GM13976 (cell line): ENCODE measurements around the gene SARM1.

ENCODE experiments used
- DNase-seq: peaks from one replicate; pipeline ENCODE4 v3.0.0; 2012; ENCODE audit warnings: low spot score
- in situ Hi-C: fragments of 300-500 bp; cut with MboI; formaldehyde crosslinking; loops from one replicate; pipeline ENCODE4 v1.12.0; 2022; ENCODE audit warnings: low sequenced_read_pairs, mixed read lengths, inconsistent platforms; ENCODE audit not compliant: unreplicated experiment
- TF ChIP-seq, protein P1 (sequence below): IDR thresholded peaks from 2 replicates; pipeline ENCODE4 v1.5.1; 2012; ENCODE audit warnings: borderline replicate concordance, mild to moderate bottlenecking; ENCODE audit not compliant: insufficient read depth; ENCODE audit errors: extremely low read depth, missing control alignments, control extremely low read depth

SARM1 gene

DNA sequence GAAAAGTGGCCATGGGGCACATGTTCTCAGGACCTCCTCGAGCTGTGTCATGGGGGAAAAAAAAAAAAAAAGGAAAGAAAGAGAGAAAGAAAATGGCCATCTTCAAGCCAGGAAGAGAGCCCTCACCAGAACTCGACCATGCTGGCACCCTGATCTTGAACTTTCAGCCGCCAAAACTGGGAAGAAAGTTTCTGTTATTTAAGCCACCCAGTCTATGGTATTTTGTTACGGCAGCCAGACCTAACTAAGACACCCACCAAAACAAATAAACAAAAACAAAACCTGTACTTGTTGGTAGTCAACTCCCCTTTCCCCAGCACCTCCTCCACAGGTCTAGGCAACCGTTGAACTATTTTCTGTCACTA lies 75.9 kb downstream of the SARM1 start:
- in situ Hi-C loops: no loop called here

DNA sequence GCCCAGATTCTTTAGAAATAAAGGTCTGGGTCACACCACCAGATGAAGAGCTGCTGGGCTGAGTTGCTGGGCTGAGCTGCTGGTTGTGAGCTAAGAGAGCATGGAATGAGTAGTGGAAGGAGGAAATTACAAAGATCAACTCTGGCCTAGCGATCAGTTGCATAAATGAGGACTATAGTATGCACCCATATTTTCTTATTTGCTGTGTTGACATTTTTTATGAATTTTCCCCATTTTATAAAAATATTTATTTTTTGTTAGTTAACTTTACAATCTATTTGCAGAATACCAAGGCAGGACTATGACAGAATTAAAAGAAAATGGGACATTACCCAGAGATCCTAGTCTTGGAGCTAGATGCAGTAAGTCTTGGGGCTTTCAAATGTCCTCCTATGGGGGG lies 78.4 kb downstream of the SARM1 start:
- DNase-seq: no peak
- in situ Hi-C loops: no loop called here
- TF ChIP-seq, protein P1, sequence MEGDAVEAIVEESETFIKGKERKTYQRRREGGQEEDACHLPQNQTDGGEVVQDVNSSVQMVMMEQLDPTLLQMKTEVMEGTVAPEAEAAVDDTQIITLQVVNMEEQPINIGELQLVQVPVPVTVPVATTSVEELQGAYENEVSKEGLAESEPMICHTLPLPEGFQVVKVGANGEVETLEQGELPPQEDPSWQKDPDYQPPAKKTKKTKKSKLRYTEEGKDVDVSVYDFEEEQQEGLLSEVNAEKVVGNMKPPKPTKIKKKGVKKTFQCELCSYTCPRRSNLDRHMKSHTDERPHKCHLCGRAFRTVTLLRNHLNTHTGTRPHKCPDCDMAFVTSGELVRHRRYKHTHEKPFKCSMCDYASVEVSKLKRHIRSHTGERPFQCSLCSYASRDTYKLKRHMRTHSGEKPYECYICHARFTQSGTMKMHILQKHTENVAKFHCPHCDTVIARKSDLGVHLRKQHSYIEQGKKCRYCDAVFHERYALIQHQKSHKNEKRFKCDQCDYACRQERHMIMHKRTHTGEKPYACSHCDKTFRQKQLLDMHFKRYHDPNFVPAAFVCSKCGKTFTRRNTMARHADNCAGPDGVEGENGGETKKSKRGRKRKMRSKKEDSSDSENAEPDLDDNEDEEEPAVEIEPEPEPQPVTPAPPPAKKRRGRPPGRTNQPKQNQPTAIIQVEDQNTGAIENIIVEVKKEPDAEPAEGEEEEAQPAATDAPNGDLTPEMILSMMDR: no peak

More for the DNA sequence above, 75.9 kb downstream of the SARM1 start:
- no peak for DNase-seq
- TF ChIP-seq, protein P1: no peak
